HuH-7.5 (cell line): ENCODE data around the gene ZNF224.
A peak's percentile ranks its signal among the peaks of the same experiment; 100 is the strongest.

ENCODE experiments used
- DNase-seq: peaks from one replicate; pipeline ENCODE4 v3.0.0; 2011; ENCODE audit warnings: low spot score

Gene ZNF224

GRCh38 chr19:44131955-44132354, 37.8 kb downstream of the ZNF224 start:
- no peak for DNase-seq

- DNase-seq: peak; percentile 70
Measured at GRCh38 chr19:44141191-44142058, 47.3 kb downstream of the ZNF224 start, which contains the start of gene ZNF234. ZNF234 (plus strand) TSS chr19:44141554; CDS start chr19:44144633, 3,079 bp downstream.

GRCh38 chr19:44142059-44142433, 47.9 kb downstream of the ZNF224 start:
- no peak for DNase-seq

GRCh38 chr19:44149776-44150175, 55.6 kb downstream of the ZNF224 start:
- DNase-seq: no peak

- no peak for DNase-seq
Measured at GRCh38 chr19:44151491-44151890, 57.3 kb downstream of the ZNF224 start.

- DNase-seq: no peak
Measured at GRCh38 chr19:44156475-44156874, 62.3 kb downstream of the ZNF224 start.
